Common myeloid progenitor, CD34-positive (primary cell): ENCODE data around the gene THEMIS2.

Experiments used
- CTCF ChIA-PET: fragments of 350-600 bp; sonication (Branson Sonifier 250); formaldehyde crosslinking; loops from one replicate; lab custom pipeline; 2021; ENCODE audit warnings: antibody characterized with exemption; lab: Charles Lee
- POLR2A ChIA-PET: fragments of 350-600 bp; sonication (Branson Sonifier 250); formaldehyde crosslinking; loops from one replicate; lab custom pipeline; 2021; ENCODE audit warnings: antibody characterized with exemption; lab: Charles Lee
- DNase-seq, 3 donors: peaks; one replicate each; pipeline versions ENCODE4 v3.0.0 to v3.0.0-alpha.2; 2013
- H3K27ac ChIP-seq, 2 experiments: 1 replicate in 1 of 2; 2 replicates in 1 of 2; pipeline ENCODE4 v1.7.0; 2013; ENCODE audit warnings: inconsistent platforms in 2 of 2, low read length in 2 of 2, mild to moderate bottlenecking in 2 of 2, low read depth in 1 of 2, moderate library complexity in 1 of 2; ENCODE audit not compliant: severe bottlenecking in 2 of 2, insufficient read depth in 1 of 2, poor library complexity in 1 of 2
- H3K27me3 ChIP-seq, 5 experiments: replicated peaks in 2 of 5; 1 replicate in 3 of 5; 2 replicates in 2 of 5; pipeline versions ENCODE4 v1.6.1 to v1.7.0; 2013; ENCODE audit warnings: low read length in 4 of 5, mild to moderate bottlenecking in 2 of 5, moderate library complexity in 2 of 5, inconsistent platforms in 1 of 5; ENCODE audit not compliant: insufficient read depth in 5 of 5, control insufficient read depth in 4 of 5
- H3K36me3 ChIP-seq, 4 experiments: 1 replicate in 2 of 4; 2 replicates in 2 of 4; pipeline versions ENCODE4 v1.6.1 to v1.7.0; 2013; ENCODE audit warnings: low read length in 3 of 4, control low read depth in 1 of 4, mild to moderate bottlenecking in 1 of 4; ENCODE audit not compliant: control insufficient read depth in 4 of 4, insufficient read depth in 4 of 4
- H3K4me1 ChIP-seq, 4 experiments: 1 replicate in 3 of 4; 2 replicates in 1 of 4; pipeline versions ENCODE4 v1.6.1 to v1.7.1; 2013; ENCODE audit warnings: low read length in 3 of 4, mild to moderate bottlenecking in 3 of 4, control low read depth in 1 of 4, inconsistent platforms in 1 of 4, moderate library complexity in 1 of 4; ENCODE audit not compliant: control insufficient read depth in 4 of 4, insufficient read depth in 4 of 4; ENCODE audit errors: control extremely low read depth in 1 of 4
- H3K4me3 ChIP-seq, 7 experiments: 1 replicate in 4 of 7; 2 replicates in 3 of 7; pipeline versions ENCODE4 v1.5.1 to v1.7.0; 2013; ENCODE audit warnings: mild to moderate bottlenecking in 7 of 7, low read length in 6 of 7, moderate library complexity in 6 of 7, inconsistent platforms in 2 of 7, low read depth in 2 of 7, control low read depth in 1 of 7; ENCODE audit not compliant: insufficient read depth in 4 of 7, control insufficient read depth in 1 of 7; ENCODE audit errors: extremely low read depth in 1 of 7
- H3K9me3 ChIP-seq, 5 experiments: 1 replicate in 4 of 5; 2 replicates in 1 of 5; pipeline versions ENCODE4 v1.6.1 to v1.7.1; 2013; ENCODE audit warnings: low read length in 4 of 5, mild to moderate bottlenecking in 2 of 5, inconsistent platforms in 1 of 5, low read depth in 1 of 5, moderate library complexity in 1 of 5; ENCODE audit not compliant: control insufficient read depth in 4 of 5, insufficient read depth in 2 of 5; ENCODE audit errors: control extremely low read depth in 1 of 5
- WGBS: methylation state at CpG from one replicate; pipeline ENCODE4 v1.1.5; 2013; ENCODE audit not compliant: insufficient coverage; 5-methylcytosine and 5-hydroxymethylcytosine counted together

Gene THEMIS2

GRCh38 chr1:27862671-27863537 is 9.4 kb upstream of the THEMIS2 start:
- ChIA-PET POLR2A (interaction anchor here (0.6 to 0.9 kb wide), 2 partner anchors 10 to 115 kb away, joined by 3 to 5 read pairs; partner anchors contain the start of gene THEMIS2), CTCF (interaction anchor here (1.2 kb wide), 1 partner anchor 29 kb away, joined by 4 read pairs; no protein-coding TSS in a partner anchor)
- peak; percentile 37 to 72 (median 70) for DNase-seq
- no peaks in the 10 kb centered on the region for H3K36me3 ChIP-seq
- H3K4me3 ChIP-seq: no peak overlapping the region
- H3K4me1 ChIP-seq: peaks cover 0 to 50% (median 34%) of the 10 kb centered on the region in 4 experiments
- WGBS: 88% methylated on average over 9 of the region's 9 CpGs
- H3K27me3 ChIP-seq: no peaks in the 10 kb centered on the region
- peak overlapping the region in 1 of 2 experiments; percentile 72 for H3K27ac ChIP-seq
- H3K9me3 ChIP-seq: no peaks in the 10 kb centered on the region

DNA sequence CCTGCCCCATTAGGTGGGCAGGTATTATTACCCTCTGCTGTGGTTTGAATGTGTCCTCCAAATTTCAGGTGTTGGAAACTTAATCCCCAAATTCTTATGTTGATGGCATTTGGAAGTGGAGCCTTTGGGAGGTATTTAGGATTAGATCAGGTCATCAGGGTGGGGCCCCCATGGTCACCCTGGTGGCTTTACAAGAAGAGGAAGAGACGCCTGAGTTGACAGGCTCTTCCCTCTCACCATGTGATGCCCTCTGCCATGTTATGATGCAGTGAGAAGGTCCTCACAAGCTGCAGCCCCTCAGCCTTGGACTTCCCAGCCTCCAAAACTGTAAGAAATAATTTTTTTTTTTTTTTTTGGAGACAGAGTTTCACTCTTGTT is 8.8 kb upstream of the THEMIS2 start:
- WGBS: 71% methylated on average over 1 of the region's 1 CpG
- POLR2A ChIA-PET: interaction anchor here (0.6 to 0.9 kb wide), 2 partner anchors 9 to 115 kb away, joined by 3 to 5 read pairs; partner anchors contain the start of gene THEMIS2
- Histone ChIP-seq H3K36me3 (no peaks in the 10 kb centered on the region), H3K4me1 (peaks cover 0 to 52% (median 34%) of the 10 kb centered on the region in 4 experiments), H3K9me3 (no peaks in the 10 kb centered on the region), H3K4me3 (no peak overlapping the region), H3K27ac (peak overlapping the region in 1 of 2 experiments; percentile 72), H3K27me3 (no peaks in the 10 kb centered on the region)
- CTCF ChIA-PET: interaction anchor here (1.2 kb wide), 1 partner anchor 28 kb away, joined by 4 read pairs; no protein-coding TSS in a partner anchor
- DNase-seq: peak in 2 of 3 donors; percentile 20 to 39

DNA sequence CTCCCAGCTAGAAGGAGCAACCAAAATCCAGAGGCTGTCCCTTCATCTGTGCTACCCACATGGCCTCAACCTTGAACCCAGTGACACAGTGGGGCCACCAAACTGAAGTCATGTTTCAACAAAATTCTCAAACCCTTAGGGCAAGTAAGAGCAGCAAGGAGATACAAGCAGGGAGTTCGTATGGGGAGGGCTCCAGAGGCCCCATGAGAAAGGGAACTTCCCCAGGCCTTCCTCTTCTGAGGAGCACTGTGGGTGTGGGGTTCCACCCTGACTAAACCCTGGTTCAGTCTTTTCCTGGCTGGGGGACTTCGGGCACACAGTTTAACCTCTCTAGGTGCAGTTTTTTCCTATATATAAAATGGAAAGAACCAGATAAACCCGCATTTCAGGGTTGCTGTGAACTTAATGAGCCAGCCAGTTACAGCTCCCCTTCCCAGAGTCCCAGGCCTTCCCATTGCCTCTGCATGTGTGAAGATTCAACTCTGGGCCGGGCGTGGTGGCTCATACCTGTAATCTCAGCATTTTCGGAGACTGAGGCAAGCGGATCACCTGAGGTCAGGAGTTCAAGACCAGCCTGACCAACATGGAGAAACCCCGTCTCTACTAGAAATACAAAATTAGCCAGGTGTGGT is 8.0 kb upstream of the THEMIS2 start:
- CTCF ChIA-PET: interaction anchor here (1.0 to 1.1 kb wide), 2 partner anchors 88 to 114 kb away, joined by 3 read pairs; no protein-coding TSS in a partner anchor
- 71% methylated on average over 4 of the region's 8 CpGs for WGBS
- POLR2A ChIA-PET: interaction anchor here (0.9 kb wide), 1 partner anchor 8 kb away, joined by 5 read pairs; the partner anchor contains the start of gene THEMIS2
- Histone ChIP-seq H3K9me3 (no peaks in the 10 kb centered on the region), H3K36me3 (no peaks in the 10 kb centered on the region), H3K27ac (peak overlapping the region in 1 of 2 experiments; percentile 72), H3K27me3 (no peaks in the 10 kb centered on the region), H3K4me1 (peaks cover 0 to 55% (median 42%) of the 10 kb centered on the region in 4 experiments), H3K4me3 (peak overlapping the region in 1 of 7 experiments; percentile 3)
- peak in 2 of 3 donors; percentile 36 to 40 for DNase-seq

DNA sequence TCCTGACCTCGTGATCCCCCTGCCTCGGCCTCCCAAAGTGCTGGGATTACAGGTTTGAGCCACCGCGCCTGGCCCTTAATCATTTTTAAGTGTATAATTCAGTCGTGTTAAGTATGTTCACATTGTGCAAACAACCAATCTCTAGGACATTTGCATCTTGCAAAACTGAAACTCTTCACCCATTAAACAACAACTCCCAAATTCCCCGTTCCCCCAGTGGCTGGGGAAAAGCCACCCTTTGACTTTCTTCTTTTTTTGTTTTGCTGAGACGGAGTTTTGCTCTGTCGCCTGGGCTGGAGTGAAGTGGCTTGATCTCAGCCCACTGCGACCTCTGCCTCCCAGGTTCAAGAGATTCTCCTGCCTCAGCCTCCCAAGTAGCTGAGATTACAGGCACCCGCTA is 6.5 kb upstream of the THEMIS2 start:
- CTCF ChIA-PET: interaction anchor here (0.6 to 1.4 kb wide), 2 partner anchors 8 to 97 kb away, joined by 3 to 5 read pairs; no protein-coding TSS in a partner anchor
- Histone ChIP-seq H3K9me3 (no peaks in the 10 kb centered on the region), H3K27me3 (no peaks in the 10 kb centered on the region), H3K4me3 (no peak overlapping the region), H3K4me1 (peaks cover 0 to 67% (median 49%) of the 10 kb centered on the region in 4 experiments), H3K27ac (no peak overlapping the region), H3K36me3 (no peaks in the 10 kb centered on the region)
- 99% methylated on average over 9 of the region's 10 CpGs for WGBS
- DNase-seq: no peak
- POLR2A ChIA-PET: interaction anchor here (0.7 kb wide), 1 partner anchor 164 kb away, joined by 3 read pairs; no protein-coding TSS in a partner anchor

DNA sequence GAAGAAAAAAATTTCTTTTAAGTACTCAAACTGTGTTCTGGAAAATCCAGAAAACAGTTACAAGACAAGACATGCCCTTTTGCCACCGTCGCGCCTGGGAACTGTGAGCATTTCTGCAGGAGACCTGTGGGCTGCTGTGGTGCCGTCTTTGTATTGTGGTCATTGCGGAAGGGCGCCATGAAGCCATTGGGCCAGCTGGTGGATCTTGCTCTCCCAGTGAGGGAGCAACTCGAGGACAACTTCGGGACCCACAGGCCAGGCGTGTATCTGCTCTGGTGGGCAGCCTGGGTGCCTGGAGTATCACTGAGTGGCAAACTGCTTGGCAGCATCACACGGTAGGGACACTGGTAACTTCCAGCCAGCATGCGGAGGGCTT is 3.8 kb upstream of the THEMIS2 start:
- H3K4me3 ChIP-seq: peak overlapping the region in 3 of 7 experiments; percentile 41 to 48 (median 43)
- H3K9me3 ChIP-seq: no peaks in the 10 kb centered on the region
- peak in 2 of 3 donors; percentile 30 to 43 for DNase-seq
- no peaks in the 10 kb centered on the region for H3K36me3 ChIP-seq
- peaks cover 0 to 67% (median 49%) of the 10 kb centered on the region in 4 experiments for H3K4me1 ChIP-seq
- no peaks in the 10 kb centered on the region for H3K27me3 ChIP-seq
- ChIA-PET CTCF (no interaction called here), POLR2A (interaction anchor here (0.6 kb wide), 1 partner anchor 267 kb away, joined by 5 read pairs; no protein-coding TSS in a partner anchor)
- H3K27ac ChIP-seq: peak overlapping the region in 1 of 2 experiments; percentile 76
- WGBS: 85% methylated on average over 10 of the region's 11 CpGs

GRCh38 chr1:27868932-27869718 is 3.2 kb upstream of the THEMIS2 start:
- peak overlapping the region in 5 of 7 experiments; percentile 9 to 48 (median 42) for H3K4me3 ChIP-seq
- H3K4me1 ChIP-seq: peaks cover 0 to 67% (median 49%) of the 10 kb centered on the region in 4 experiments
- H3K27ac ChIP-seq: peak overlapping the region in 1 of 2 experiments; percentile 76
- WGBS: 3% methylated on average over 13 of the region's 16 CpGs
- ChIA-PET CTCF (interaction anchor here (0.7 to 2.2 kb wide), 4 partner anchors 12 to 87 kb away, joined by 3 to 10 read pairs (median 4); no protein-coding TSS in a partner anchor), POLR2A (interaction anchor here (0.7 kb wide), 1 partner anchor 10 kb away, joined by 3 read pairs; no protein-coding TSS in a partner anchor)
- no peaks in the 10 kb centered on the region for H3K27me3 ChIP-seq
- no peaks in the 10 kb centered on the region for H3K9me3 ChIP-seq
- peak; percentile 37 to 82 (median 75) for DNase-seq
- no peaks in the 10 kb centered on the region for H3K36me3 ChIP-seq
